Trophoblast cell (in vitro differentiated cells and primary cell): Measurements from ENCODE around the gene APOH.

Experiments used
- DNase-seq, 2 donors: peaks; one replicate each; pipeline ENCODE4 v3.0.0-alpha.2; 2016
- H2AFZ ChIP-seq: 2 replicates; pipeline ENCODE4 v1.6.1; 2013; ENCODE audit warnings: low read length, moderate library complexity, mild to moderate bottlenecking; ENCODE audit not compliant: insufficient read depth, poor library complexity
- H2AK5ac ChIP-seq: 2 replicates; pipeline ENCODE4 v1.6.1; 2013; ENCODE audit warnings: mild to moderate bottlenecking, low read length
- H2BK120ac ChIP-seq: 2 replicates; pipeline ENCODE4 v1.6.1; 2013; ENCODE audit warnings: low read length, mild to moderate bottlenecking, moderate library complexity; ENCODE audit not compliant: insufficient read depth, poor library complexity
- H2BK12ac ChIP-seq: 2 replicates; pipeline ENCODE4 v1.6.1; 2013; ENCODE audit warnings: mild to moderate bottlenecking, low read length, moderate library complexity
- H2BK5ac ChIP-seq: 2 replicates; pipeline ENCODE4 v1.6.1; 2013; ENCODE audit warnings: low read length, low read depth, moderate library complexity, mild to moderate bottlenecking; ENCODE audit not compliant: poor library complexity
- H3K14ac ChIP-seq: 2 replicates; pipeline ENCODE4 v1.6.1; 2013; ENCODE audit warnings: mild to moderate bottlenecking, low read length
- H3K18ac ChIP-seq: 2 replicates; pipeline ENCODE4 v1.6.1; 2013; ENCODE audit warnings: mild to moderate bottlenecking, low read length
- H3K23ac ChIP-seq: 2 replicates; pipeline ENCODE4 v1.6.1; 2013; ENCODE audit warnings: low read length
- H3K27ac ChIP-seq: 2 replicates; pipeline ENCODE4 v1.5.1; 2013; ENCODE audit warnings: low read depth, mild to moderate bottlenecking, inconsistent platforms, low read length, moderate library complexity
- H3K27me3 ChIP-seq: 2 replicates; pipeline ENCODE4 v1.6.1; 2013; ENCODE audit warnings: inconsistent platforms, mild to moderate bottlenecking, low read length, moderate library complexity; ENCODE audit not compliant: insufficient read depth
- H3K36me3 ChIP-seq, 2 experiments: 1 replicate in 1 of 2; 2 replicates in 1 of 2; pipeline ENCODE4 v1.6.1; 2013; ENCODE audit warnings: low read length in 2 of 2, mild to moderate bottlenecking in 2 of 2, moderate library complexity in 1 of 2; ENCODE audit not compliant: insufficient read depth in 2 of 2, control insufficient read depth in 1 of 2
- H3K4ac ChIP-seq: 2 replicates; pipeline ENCODE4 v1.6.1; 2013; ENCODE audit warnings: low read depth, mild to moderate bottlenecking, low read length, moderate library complexity
- H3K4me1 ChIP-seq, 2 experiments: 1 replicate in 1 of 2; 2 replicates in 1 of 2; pipeline ENCODE4 v1.6.1; 2013; ENCODE audit warnings: low read length in 2 of 2, mild to moderate bottlenecking in 2 of 2, moderate library complexity in 1 of 2; ENCODE audit not compliant: insufficient read depth in 2 of 2, control insufficient read depth in 1 of 2
- H3K4me2 ChIP-seq: 2 replicates; pipeline ENCODE4 v1.6.1; 2013; ENCODE audit warnings: inconsistent platforms, mild to moderate bottlenecking, low read length, moderate library complexity
- H3K4me3 ChIP-seq: 2 replicates; pipeline ENCODE4 v1.5.1; 2013; ENCODE audit warnings: mild to moderate bottlenecking, low read depth, low read length, inconsistent platforms
- H3K79me1 ChIP-seq: one replicate; pipeline ENCODE4 v1.6.1; 2013; ENCODE audit warnings: low read length
- H3K79me2 ChIP-seq: 2 replicates; pipeline ENCODE4 v1.6.1; 2013; ENCODE audit warnings: low read length, mild to moderate bottlenecking; ENCODE audit not compliant: control insufficient read depth, insufficient read depth, poor library complexity
- H3K9ac ChIP-seq: 2 replicates; pipeline ENCODE4 v1.6.1; 2013; ENCODE audit warnings: mild to moderate bottlenecking, low read length
- H3K9me3 ChIP-seq: 2 replicates; pipeline ENCODE4 v1.6.1; 2013; ENCODE audit warnings: low read depth, mild to moderate bottlenecking, control low read depth, inconsistent platforms, low read length; ENCODE audit not compliant: insufficient read depth
- H4K12ac ChIP-seq: 2 replicates; pipeline ENCODE4 v1.6.1; 2013; ENCODE audit warnings: low read depth, mild to moderate bottlenecking, low read length, moderate library complexity
- H4K8ac ChIP-seq: 2 replicates; pipeline ENCODE4 v1.6.1; 2013; ENCODE audit warnings: low read depth, mild to moderate bottlenecking, low read length, moderate library complexity
- H4K91ac ChIP-seq: one replicate; pipeline ENCODE4 v1.6.1; 2013; ENCODE audit warnings: low read depth, mild to moderate bottlenecking, low read length, moderate library complexity
- WGBS: extraction: QIAGEN DNeasy Blood & Tissue Kit; methylation state at CpG from one replicate; pipeline ENCODE4 v1.1.7; 2013; ENCODE audit warnings: missing lambda C conversion rate; ENCODE audit not compliant: insufficient read length, insufficient coverage; ENCODE audit errors: extremely low coverage; 5-methylcytosine and 5-hydroxymethylcytosine counted together

APOH gene

GRCh38 chr17:66240013-66240412, 10.8 kb upstream of the APOH start:
- H3K4me1 ChIP-seq, result no peaks in the 10 kb centered on the region
- H3K79me2 ChIP-seq, result no peaks in the 10 kb centered on the region

GRCh38 chr17:66235377-66235994, 6.3 kb upstream of the APOH start:
- Histone ChIP-seq H3K4me3 (no peak overlapping the region), H2BK5ac (no peak overlapping the region), H3K27me3 (no peaks in the 10 kb centered on the region), H3K79me1 (no peaks in the 10 kb centered on the region), H3K23ac (no peak overlapping the region), H3K9me3 (no peaks in the 10 kb centered on the region), H3K79me2 (no peaks in the 10 kb centered on the region), H4K91ac (no peak overlapping the region), H3K36me3 (no peaks in the 10 kb centered on the region), H3K18ac (no peak overlapping the region), H3K9ac (no peak overlapping the region), H2AFZ (no peak overlapping the region), H3K4me1 (no peaks in the 10 kb centered on the region), H3K27ac (no peak overlapping the region), H3K4me2 (no peak overlapping the region), H2AK5ac (no peak overlapping the region), H2BK12ac (no peak overlapping the region), H3K14ac (no peak overlapping the region), H3K4ac (no peak overlapping the region), H2BK120ac (no peak overlapping the region), H4K12ac (no peak overlapping the region), H4K8ac (no peak overlapping the region)
- DNase-seq, result no peak
- no CpG with 5 or more reads among the region's 3 CpGs for WGBS

More at GRCh38 chr17:66240013-66240412, 10.8 kb upstream of the APOH start:
- H2BK120ac ChIP-seq, result no peak overlapping the region
- no peak overlapping the region for H3K4ac ChIP-seq
- H2BK5ac ChIP-seq, result no peak overlapping the region
- H3K36me3 ChIP-seq, result no peaks in the 10 kb centered on the region
- no peak overlapping the region for H4K91ac ChIP-seq
- no peak overlapping the region for H2AFZ ChIP-seq
- no peak overlapping the region for H3K18ac ChIP-seq
- H4K8ac ChIP-seq, result no peak overlapping the region
- no peak overlapping the region for H3K14ac ChIP-seq
- no peak overlapping the region for H4K12ac ChIP-seq
- H3K27ac ChIP-seq, result no peak overlapping the region
- no peak overlapping the region for H3K4me3 ChIP-seq
- H3K9ac ChIP-seq, result no peak overlapping the region
- no peak overlapping the region for H3K23ac ChIP-seq
- no peaks in the 10 kb centered on the region for H3K27me3 ChIP-seq
- no CpG with 5 or more reads among the region's 6 CpGs for WGBS
- no peaks in the 10 kb centered on the region for H3K79me1 ChIP-seq
- no peak overlapping the region for H3K4me2 ChIP-seq
- H2AK5ac ChIP-seq, result no peak overlapping the region
- no peaks in the 10 kb centered on the region for H3K9me3 ChIP-seq
- no peak overlapping the region for H2BK12ac ChIP-seq
- DNase-seq, result no peak

GRCh38 chr17:66234611-66235010, 5.4 kb upstream of the APOH start:
- Histone ChIP-seq H3K4me1 (no peaks in the 10 kb centered on the region), H3K4me2 (no peak overlapping the region), H3K36me3 (no peaks in the 10 kb centered on the region), H2AFZ (no peak overlapping the region), H3K9me3 (no peaks in the 10 kb centered on the region), H3K14ac (no peak overlapping the region), H3K4me3 (no peak overlapping the region), H2BK5ac (no peak overlapping the region), H3K23ac (no peak overlapping the region), H4K12ac (no peak overlapping the region), H3K79me2 (no peaks in the 10 kb centered on the region), H3K4ac (no peak overlapping the region), H3K18ac (no peak overlapping the region), H2BK120ac (no peak overlapping the region), H4K91ac (no peak overlapping the region), H2BK12ac (no peak overlapping the region), H3K9ac (no peak overlapping the region), H3K27ac (no peak overlapping the region), H3K79me1 (no peaks in the 10 kb centered on the region), H4K8ac (no peak overlapping the region), H3K27me3 (no peaks in the 10 kb centered on the region), H2AK5ac (no peak overlapping the region)
- WGBS, result no CpG with 5 or more reads among the region's 3 CpGs
- no peak for DNase-seq

GRCh38 chr17:66233023-66233753, 4.0 kb upstream of the APOH start:
- no peak overlapping the region for H4K8ac ChIP-seq
- H3K79me1 ChIP-seq, result no peaks in the 10 kb centered on the region
- no peaks in the 10 kb centered on the region for H3K4me1 ChIP-seq
- H3K4me2 ChIP-seq, result no peak overlapping the region
- H2AK5ac ChIP-seq, result no peak overlapping the region
- no peaks in the 10 kb centered on the region for H3K27me3 ChIP-seq
- no peak overlapping the region for H3K4ac ChIP-seq
- no peak for DNase-seq
- no peak overlapping the region for H2AFZ ChIP-seq
- no peak overlapping the region for H3K23ac ChIP-seq
- H3K9me3 ChIP-seq, result no peaks in the 10 kb centered on the region
- H4K12ac ChIP-seq, result no peak overlapping the region
- no peak overlapping the region for H3K4me3 ChIP-seq
- no peak overlapping the region for H3K18ac ChIP-seq
- no peak overlapping the region for H2BK120ac ChIP-seq
- no peak overlapping the region for H4K91ac ChIP-seq
- no peak overlapping the region for H3K14ac ChIP-seq
- H3K9ac ChIP-seq, result no peak overlapping the region
- no peak overlapping the region for H2BK5ac ChIP-seq
- H3K79me2 ChIP-seq, result no peaks in the 10 kb centered on the region
- no peak overlapping the region for H2BK12ac ChIP-seq
- H3K27ac ChIP-seq, result no peak overlapping the region
- 100% methylated on average over 1 of the region's 8 CpGs for WGBS
- H3K36me3 ChIP-seq, result no peaks in the 10 kb centered on the region
